Kidney epithelial cell (primary cell): ENCODE results near the gene GOPC. TPM values are rescaled to one million over a fixed set of nuclear protein-coding genes. Genes with fewer than 3 reads are reported as not detected.

Experiments used
- DNase-seq: peaks from one replicate; pipeline ENCODE4 v3.0.0-alpha.2; 2010; ENCODE audit warnings: low read depth
- H3K27me3 ChIP-seq: 2 replicates; pipeline ENCODE4 v1.6.0; 2011; ENCODE audit warnings: low read length; ENCODE audit not compliant: control insufficient read depth, insufficient read depth
- H3K36me3 ChIP-seq: 2 replicates; pipeline ENCODE4 v1.5.1; 2011; ENCODE audit warnings: low read length; ENCODE audit not compliant: control insufficient read depth, insufficient read depth
- H3K4me3 ChIP-seq: 2 replicates; pipeline ENCODE4 v1.5.1; 2011; ENCODE audit warnings: low read depth, mild to moderate bottlenecking, control low read depth, low read length
- CTCF ChIP-seq: IDR thresholded peaks from 2 replicates; pipeline ENCODE4 v1.5.1; 2011; ENCODE audit warnings: mild to moderate bottlenecking, moderate library complexity, low read length, control low read depth, inconsistent platforms; ENCODE audit not compliant: insufficient read depth, poor library complexity, severe bottlenecking
- total RNA-seq: library from RNA; depleted of rRNA; stranded (reverse); fragments of >200 nt; gene quantifications from 2 replicates; pipeline ENCODE4 v1.2.3, GENCODE V29; 2015

Gene GOPC
- total RNA-seq, 1 donor from 2014 or later: 25.9 TPM

- no peaks in the 10 kb centered on the region for H3K36me3 ChIP-seq
- H3K27me3 ChIP-seq: no peaks in the 10 kb centered on the region
- H3K4me3 ChIP-seq: no peak overlapping the region
- DNase-seq: no peak
- peak; percentile 61 for TF ChIP-seq CTCF
These were observed 46.3 kb downstream of the GOPC start for GRCh38 chr6:117555882-117556498.

GRCh38 chr6:117555262-117555849, 47.0 kb downstream of the GOPC start:
- Histone ChIP-seq H3K36me3 (no peaks in the 10 kb centered on the region), H3K27me3 (no peaks in the 10 kb centered on the region), H3K4me3 (no peak overlapping the region)
- no peak for DNase-seq
- no peak for TF ChIP-seq CTCF

- DNase-seq: no peak
- Histone ChIP-seq H3K36me3 (no peaks in the 10 kb centered on the region), H3K4me3 (no peak overlapping the region), H3K27me3 (no peaks in the 10 kb centered on the region)
- TF ChIP-seq CTCF: no peak
These were observed 49.2 kb downstream of the GOPC start for GRCh38 chr6:117553142-117553541.

DNA sequence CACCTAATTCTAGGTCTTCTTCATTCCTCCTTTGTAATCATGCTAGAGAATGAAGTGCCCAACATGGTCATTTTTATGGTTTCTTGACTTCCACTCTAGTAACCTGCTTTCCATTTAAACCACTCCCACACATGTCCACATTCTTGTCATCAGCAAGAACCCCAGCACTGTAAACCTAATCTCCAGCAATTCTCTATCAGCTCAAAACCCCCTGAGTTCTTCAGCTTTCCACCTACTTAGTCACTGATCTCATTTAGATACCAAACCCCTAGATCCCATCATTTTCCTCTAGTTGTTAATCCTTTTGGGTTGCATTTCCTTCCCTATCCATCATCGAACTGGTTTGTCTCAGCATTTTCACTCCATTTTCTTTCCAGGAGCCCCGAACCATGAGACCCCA, 49.7 kb downstream of the GOPC start:
- no peak for TF ChIP-seq CTCF
- no peak for DNase-seq
- H3K4me3 ChIP-seq: no peak overlapping the region
- no peaks in the 10 kb centered on the region for H3K36me3 ChIP-seq
- H3K27me3 ChIP-seq: no peaks in the 10 kb centered on the region

DNA sequence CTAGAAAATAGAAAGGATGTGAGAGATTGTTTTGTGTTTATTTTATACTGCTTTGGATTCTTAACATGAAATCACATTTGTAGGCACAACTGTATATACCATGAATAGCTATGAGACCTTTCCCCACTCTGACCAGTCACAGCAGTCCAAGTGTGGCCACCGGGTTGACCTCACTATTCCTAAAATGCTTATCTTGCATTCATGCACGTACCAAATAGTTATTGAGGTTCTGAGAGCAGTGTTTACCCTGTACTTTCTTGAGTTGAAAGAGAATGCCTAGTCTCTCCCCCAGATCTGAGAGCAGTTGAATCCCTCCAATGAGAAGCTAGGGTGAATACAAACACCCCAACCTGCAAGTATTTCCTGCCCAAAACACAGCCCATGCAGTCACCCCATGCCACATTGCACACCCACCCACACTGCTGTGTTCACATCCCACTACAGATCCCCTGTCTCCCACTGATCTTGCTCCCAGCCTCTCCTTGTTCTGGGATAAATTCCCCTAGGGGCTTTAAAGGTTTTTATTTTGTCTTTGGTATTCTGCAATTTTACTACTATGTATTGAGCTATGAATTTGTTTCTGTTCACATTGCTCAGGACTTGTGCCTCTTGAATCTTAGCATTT, 51.6 kb downstream of the GOPC start:
- TF ChIP-seq CTCF: no peak
- DNase-seq: no peak
- Histone ChIP-seq H3K36me3 (no peaks in the 10 kb centered on the region), H3K27me3 (no peaks in the 10 kb centered on the region), H3K4me3 (no peak overlapping the region)
